Measurements from ENCODE around the gene MYO15B. TPM values are rescaled to one million over a fixed set of nuclear protein-coding genes. Genes with fewer than 3 reads are reported as not detected.

MYO15B gene
- total and polyA plus RNA-seq, 10 donors = 123 to 569 (median 347) TPM

DNA sequence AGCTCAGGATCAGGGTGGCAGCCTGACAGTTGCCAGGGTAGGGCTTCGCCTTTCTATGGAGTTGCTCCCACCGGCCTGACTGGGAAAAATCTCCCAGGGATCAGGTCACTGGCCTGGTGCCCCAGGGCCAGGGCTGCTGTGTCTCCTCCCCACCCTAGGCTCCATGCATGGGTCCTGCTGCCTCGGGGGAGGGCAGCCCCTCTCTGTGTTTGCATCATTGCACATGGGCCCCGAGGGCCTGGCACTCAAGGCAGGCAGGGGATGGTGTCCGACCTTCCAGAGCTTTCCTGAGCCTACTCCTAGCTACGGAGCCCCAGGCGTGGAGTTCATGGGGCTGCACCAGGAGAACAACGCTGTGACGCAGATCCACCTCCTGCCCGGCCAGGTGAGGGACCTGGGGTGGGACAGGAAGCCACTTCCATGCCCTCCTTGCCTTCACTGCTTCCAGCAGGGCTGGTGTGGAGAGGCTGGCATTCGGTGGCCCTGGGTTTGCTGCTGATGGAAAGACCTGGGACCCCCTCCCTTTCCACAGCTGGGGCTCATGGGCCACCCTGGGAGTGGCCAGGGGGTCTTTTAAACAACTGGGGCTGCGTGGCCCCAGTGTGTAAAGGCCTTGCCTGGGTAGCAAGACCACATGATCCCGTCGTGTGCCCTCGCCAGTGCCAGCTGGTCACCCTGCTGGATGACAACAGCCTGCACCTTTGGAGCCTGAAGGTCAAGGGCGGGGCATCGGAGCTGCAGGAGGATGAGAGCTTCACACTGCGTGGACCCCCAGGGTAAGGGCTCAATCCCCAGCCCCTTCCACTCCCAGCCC lies 29.5 kb upstream of the MYO15B start:
- DNase-seq = no peak
- Histone ChIP-seq H3K36me3 (peaks cover 0 to 52% (median 8%) of the 10 kb centered on the region in 6 donors), H3K4me3 (no peak overlapping the region), H3K4me1 (peaks cover 0 to 20% (median 5%) of the 10 kb centered on the region in 6 donors), H3K9me3 (no peaks in the 10 kb centered on the region), H3K27me3 (replicated peaks in 1 of 7) (no peaks in the 10 kb centered on the region), H3K27ac (peak overlapping the region in 1 of 8 donors; percentile 60)
- WGBS, 5 donors = 86 to 92% (median 89%) methylated on average over 10 to 18 of the region's 18 CpGs
- intact Hi-C loops (cut with DNase I; ENCODE audit: low total_unique reads) = no loop called here
- TF ChIP-seq POLR2AphosphoS5 (IDR thresholded peaks at IDR 0.05) (no peak), POLR2A (IDR thresholded peaks at IDR 0.05) (no peak)
- TF ChIP-seq, protein P1, sequence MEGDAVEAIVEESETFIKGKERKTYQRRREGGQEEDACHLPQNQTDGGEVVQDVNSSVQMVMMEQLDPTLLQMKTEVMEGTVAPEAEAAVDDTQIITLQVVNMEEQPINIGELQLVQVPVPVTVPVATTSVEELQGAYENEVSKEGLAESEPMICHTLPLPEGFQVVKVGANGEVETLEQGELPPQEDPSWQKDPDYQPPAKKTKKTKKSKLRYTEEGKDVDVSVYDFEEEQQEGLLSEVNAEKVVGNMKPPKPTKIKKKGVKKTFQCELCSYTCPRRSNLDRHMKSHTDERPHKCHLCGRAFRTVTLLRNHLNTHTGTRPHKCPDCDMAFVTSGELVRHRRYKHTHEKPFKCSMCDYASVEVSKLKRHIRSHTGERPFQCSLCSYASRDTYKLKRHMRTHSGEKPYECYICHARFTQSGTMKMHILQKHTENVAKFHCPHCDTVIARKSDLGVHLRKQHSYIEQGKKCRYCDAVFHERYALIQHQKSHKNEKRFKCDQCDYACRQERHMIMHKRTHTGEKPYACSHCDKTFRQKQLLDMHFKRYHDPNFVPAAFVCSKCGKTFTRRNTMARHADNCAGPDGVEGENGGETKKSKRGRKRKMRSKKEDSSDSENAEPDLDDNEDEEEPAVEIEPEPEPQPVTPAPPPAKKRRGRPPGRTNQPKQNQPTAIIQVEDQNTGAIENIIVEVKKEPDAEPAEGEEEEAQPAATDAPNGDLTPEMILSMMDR (IDR thresholded peaks at IDR 0.05 in 8 of 11, conservative IDR thresholded peaks at IDR 0.05 in 3 of 11) = no peak

DNA sequence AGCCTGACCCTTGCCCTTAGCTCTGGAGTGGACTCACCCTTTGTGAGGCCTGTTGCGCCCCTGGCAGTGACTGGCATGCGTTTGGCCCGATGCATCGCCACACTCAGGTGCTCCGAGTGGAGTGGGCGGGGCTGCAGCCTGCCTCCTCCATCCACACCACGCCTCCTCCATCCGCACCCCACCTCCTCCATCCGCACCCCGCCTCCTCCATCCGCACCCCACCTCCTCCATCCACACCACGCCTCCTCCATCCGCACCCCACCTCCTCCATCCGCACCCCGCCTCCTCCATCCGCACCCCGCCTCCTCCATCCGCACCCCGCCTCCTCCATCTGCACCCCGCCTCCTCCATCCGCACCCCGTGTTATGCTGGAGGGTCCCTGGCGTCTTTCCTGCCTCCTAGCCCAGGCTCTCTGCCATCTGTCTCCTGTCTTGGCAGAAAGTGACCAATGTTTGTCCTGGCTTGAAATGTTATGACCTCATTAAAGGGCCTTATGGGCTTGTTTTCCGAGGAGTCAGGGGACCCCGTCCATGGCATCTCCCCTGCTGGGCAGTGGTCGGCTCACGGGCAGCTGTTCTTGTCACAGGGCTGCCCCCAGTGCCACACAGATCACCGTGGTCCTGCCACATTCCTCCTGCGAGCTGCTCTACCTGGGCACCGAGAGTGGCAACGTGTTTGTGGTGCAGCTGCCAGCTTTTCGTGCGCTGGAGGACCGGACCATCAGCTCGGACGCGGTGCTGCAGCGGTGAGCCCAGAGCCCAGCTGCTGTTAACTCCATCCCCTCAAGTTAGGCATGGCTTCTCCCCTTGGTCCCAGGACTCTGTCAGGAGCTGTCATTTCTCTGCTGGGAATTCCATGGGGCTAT lies 28.7 kb upstream of the MYO15B start:
- Histone ChIP-seq H3K36me3 (peaks cover 0 to 61% (median 15%) of the 10 kb centered on the region in 6 donors), H3K9me3 (no peaks in the 10 kb centered on the region), H3K4me3 (no peak overlapping the region), H3K27me3 (replicated peaks in 1 of 7) (no peaks in the 10 kb centered on the region), H3K4me1 (peaks cover 0 to 20% (median 5%) of the 10 kb centered on the region in 6 donors), H3K27ac (no peak overlapping the region)
- no peak for TF ChIP-seq POLR2AphosphoS5 (IDR thresholded peaks at IDR 0.05)
- DNase-seq = no peak
- WGBS, 5 donors = 90 to 96% (median 93%) methylated on average over 29 to 36 of the region's 38 CpGs
- intact Hi-C loops (cut with DNase I; ENCODE audit: low total_unique reads) = no loop called here

- intact Hi-C loops (cut with DNase I; ENCODE audit: low total_unique reads) = no loop called here
- WGBS, 5 donors = 88 to 94% (median 92%) methylated on average over 8 to 9 of the region's 9 CpGs
- H3K27me3 ChIP-seq (replicated peaks in 1 of 7) = no peaks in the 10 kb centered on the region
- TF ChIP-seq POLR2A (IDR thresholded peaks at IDR 0.05) (no peak), POLR2AphosphoS5 (IDR thresholded peaks at IDR 0.05) (no peak)
- TF ChIP-seq, protein P1 (IDR thresholded peaks at IDR 0.05 in 8 of 11, conservative IDR thresholded peaks at IDR 0.05 in 3 of 11) = no peak
- H3K36me3 ChIP-seq = peaks cover 0 to 72% (median 24%) of the 10 kb centered on the region in 6 donors
- H3K27ac ChIP-seq = no peak overlapping the region
- no peaks in the 10 kb centered on the region for H3K9me3 ChIP-seq
- H3K4me1 ChIP-seq = peaks cover 0 to 20% (median 5%) of the 10 kb centered on the region in 6 donors
- no peak overlapping the region for H3K4me3 ChIP-seq
- no peak for DNase-seq
These were observed 27.6 kb upstream of the MYO15B start for GRCh38 chr17:75559958-75560533.

GRCh38 chr17:75561927-75562603 lies 25.5 kb upstream of the MYO15B start:
- Histone ChIP-seq H3K27ac (no peak overlapping the region), H3K4me3 (no peak overlapping the region), H3K36me3 (peaks cover 0 to 87% (median 35%) of the 10 kb centered on the region in 6 donors), H3K27me3 (replicated peaks in 1 of 7) (no peaks in the 10 kb centered on the region), H3K4me1 (peaks cover 0 to 20% (median 9%) of the 10 kb centered on the region in 6 donors), H3K9me3 (no peaks in the 10 kb centered on the region)
- DNase-seq = no peak
- intact Hi-C loops (cut with DNase I; ENCODE audit: low total_unique reads) = no loop called here
- WGBS, 5 donors = 72 to 89% (median 79%) methylated on average over 5 of the region's 5 CpGs
- TF ChIP-seq POLR2A (IDR thresholded peaks at IDR 0.05) (no peak), POLR2AphosphoS5 (IDR thresholded peaks at IDR 0.05) (no peak)
- TF ChIP-seq, protein P1 (IDR thresholded peaks at IDR 0.05 in 8 of 11, conservative IDR thresholded peaks at IDR 0.05 in 3 of 11) = no peak

All from spleen (tissue), 11 donors.